ENCODE measurements around the gene DDX11.
"Not testable (repeated sequence)": the region's sequence is repeated elsewhere in the genome, so short reads cannot be mapped to it uniquely, and the experiment has no call there.

DDX11 gene

GRCh38 chr12:31070971-31071740, 2.5 kb upstream of the DDX11 start:
- DNase-seq: not testable (repeated sequence)

GRCh38 chr12:31072962-31073361, 698 bp upstream of the DDX11 start:
- DNase-seq: not testable (repeated sequence)

- DNase-seq: not testable (repeated sequence)
Observed at GRCh38 chr12:31074333-31074874, 744 bp downstream of the DDX11 start.

GRCh38 chr12:31076150-31076549, 2.5 kb downstream of the DDX11 start:
- not testable (repeated sequence) for DNase-seq

GRCh38 chr12:31077095-31077494, 3.4 kb downstream of the DDX11 start:
- DNase-seq: not testable (repeated sequence)

GRCh38 chr12:31077998-31078397, 4.3 kb downstream of the DDX11 start:
- DNase-seq: not testable (repeated sequence)

GRCh38 chr12:31079421-31079820, 5.8 kb downstream of the DDX11 start:
- not testable (repeated sequence) for DNase-seq

GRCh38 chr12:31080221-31080620, 6.6 kb downstream of the DDX11 start:
- not testable (repeated sequence) for DNase-seq

GRCh38 chr12:31081274-31081673, 7.6 kb downstream of the DDX11 start:
- DNase-seq: not testable (repeated sequence)

- not testable (repeated sequence) for DNase-seq
Observed at GRCh38 chr12:31084241-31084640, 10.6 kb downstream of the DDX11 start.

GRCh38 chr12:31086032-31086431, 12.4 kb downstream of the DDX11 start:
- DNase-seq: not testable (repeated sequence)

GRCh38 chr12:31087486-31087885, 13.8 kb downstream of the DDX11 start:
- DNase-seq: not testable (repeated sequence)

- not testable (repeated sequence) for DNase-seq
Observed at GRCh38 chr12:31087956-31088355, 14.3 kb downstream of the DDX11 start.

GRCh38 chr12:31089072-31089471, 15.4 kb downstream of the DDX11 start:
- DNase-seq: no peak

- not testable (repeated sequence) for DNase-seq
Observed at GRCh38 chr12:31091629-31092028, 18.0 kb downstream of the DDX11 start.

GRCh38 chr12:31092718-31093117, 19.1 kb downstream of the DDX11 start:
- DNase-seq: not testable (repeated sequence)

- not testable (repeated sequence) for DNase-seq
Observed at GRCh38 chr12:31095080-31095860, 21.6 kb downstream of the DDX11 start.

GRCh38 chr12:31096251-31097065, 22.8 kb downstream of the DDX11 start:
- DNase-seq: not testable (repeated sequence)

- not testable (repeated sequence) for DNase-seq
Observed at GRCh38 chr12:31097819-31098218, 24.2 kb downstream of the DDX11 start.

GRCh38 chr12:31098363-31098762, 24.7 kb downstream of the DDX11 start:
- DNase-seq: not testable (repeated sequence)

GRCh38 chr12:31098771-31099170, 25.1 kb downstream of the DDX11 start:
- DNase-seq: not testable (repeated sequence)

GRCh38 chr12:31099434-31099833, 25.8 kb downstream of the DDX11 start:
- DNase-seq: not testable (repeated sequence)

All from NCI-H1417 treated with DMSO at 0.1 percent for 48 hours (cell line).